ENCODE results near the gene PRDM16.

PRDM16 gene

GRCh38 chr1:3333903-3334302 lies 264.9 kb downstream of the PRDM16 start:
- DNase-seq: no peak

GRCh38 chr1:3334366-3334765 lies 265.4 kb downstream of the PRDM16 start:
- no peak for DNase-seq

- no peak for DNase-seq
Observed at GRCh38 chr1:3335754-3336640, 267.0 kb downstream of the PRDM16 start.

DNA sequence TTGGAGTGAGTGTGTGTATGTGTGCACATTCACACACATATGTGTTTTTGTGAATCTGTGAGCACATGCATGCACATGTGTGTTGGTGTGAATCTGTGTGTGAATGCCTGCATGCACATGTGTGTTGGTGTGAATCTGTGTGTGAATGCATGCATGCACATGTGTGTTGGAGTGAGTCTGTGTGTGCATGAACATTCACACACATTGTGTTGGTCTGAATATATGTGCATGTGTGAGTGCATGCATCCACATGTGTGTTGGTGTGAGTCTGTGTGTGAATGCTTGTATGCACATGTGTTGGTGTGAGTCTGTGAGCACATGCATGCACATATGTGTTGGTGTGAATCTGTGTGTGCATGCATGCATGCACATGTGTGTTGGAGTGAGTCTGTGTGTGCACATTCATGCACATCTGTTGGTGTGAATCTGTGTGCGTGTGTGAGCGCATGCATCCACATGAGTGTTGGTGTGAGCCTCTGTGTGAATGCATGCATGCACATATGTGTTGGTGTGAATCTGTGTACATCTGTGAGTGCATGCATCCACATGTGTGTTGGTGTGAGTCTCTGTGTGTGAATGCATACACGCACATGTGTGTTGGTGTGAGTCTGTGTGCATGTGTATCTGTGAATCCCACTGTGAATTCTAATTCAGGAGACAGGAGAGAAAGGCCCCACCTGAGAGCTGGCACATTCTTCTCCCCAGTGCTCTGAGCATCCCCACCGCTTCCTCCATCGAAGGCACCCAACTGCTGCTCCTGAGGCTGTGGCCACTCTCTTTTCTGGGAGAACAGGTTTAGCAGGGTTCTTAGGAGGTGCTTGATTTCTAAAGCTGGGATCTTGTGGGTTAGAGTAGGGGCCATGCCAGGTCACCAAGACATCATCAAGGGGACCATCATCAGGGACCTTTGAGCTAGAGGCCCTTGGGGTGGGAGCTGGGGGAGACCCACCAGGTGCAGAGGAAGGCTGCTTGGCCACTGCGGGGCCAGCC lies 267.9 kb downstream of the PRDM16 start:
- no peak for DNase-seq

DNA sequence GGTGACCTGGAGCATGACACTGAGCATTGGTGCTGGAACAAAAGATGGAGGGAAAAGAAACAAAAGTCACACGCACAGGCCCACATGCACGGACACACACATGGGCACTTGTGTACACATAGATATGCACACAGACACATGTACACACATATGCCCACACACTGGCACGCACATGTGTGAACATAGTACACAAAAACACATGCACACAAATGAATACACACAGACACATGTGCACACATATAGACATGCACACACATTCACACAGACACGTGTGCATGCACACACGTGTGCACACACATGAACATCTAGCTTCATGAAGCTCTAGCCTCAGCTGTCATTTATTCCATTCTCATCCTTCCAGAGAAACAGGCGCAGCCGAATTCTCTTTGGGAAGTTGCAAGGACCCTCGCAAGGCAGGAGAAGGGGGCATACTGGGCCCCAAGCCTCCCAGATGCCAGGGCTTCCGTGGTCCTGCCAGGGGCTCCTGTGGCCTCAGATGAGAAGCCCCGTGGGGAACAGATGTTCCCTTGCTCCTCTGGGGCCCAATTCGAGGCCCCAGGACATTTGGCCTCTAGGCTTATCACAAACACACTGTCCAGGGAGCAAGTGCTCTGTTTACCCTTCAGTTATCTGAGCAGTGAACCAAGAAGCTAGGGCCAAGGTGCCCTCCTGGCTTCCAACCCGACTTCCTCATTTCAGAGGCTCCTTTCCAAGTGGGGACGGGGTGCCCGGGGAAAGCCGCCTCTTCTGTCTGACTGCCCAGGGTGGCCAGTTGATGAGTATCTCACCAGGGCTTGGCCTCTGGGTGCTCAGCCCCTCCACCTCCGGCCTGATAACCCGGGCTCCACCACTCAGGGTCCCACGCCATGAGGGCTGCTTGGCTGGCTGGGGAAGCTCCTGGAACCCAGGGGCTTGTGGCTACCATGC lies 269.1 kb downstream of the PRDM16 start:
- DNase-seq: no peak

DNA sequence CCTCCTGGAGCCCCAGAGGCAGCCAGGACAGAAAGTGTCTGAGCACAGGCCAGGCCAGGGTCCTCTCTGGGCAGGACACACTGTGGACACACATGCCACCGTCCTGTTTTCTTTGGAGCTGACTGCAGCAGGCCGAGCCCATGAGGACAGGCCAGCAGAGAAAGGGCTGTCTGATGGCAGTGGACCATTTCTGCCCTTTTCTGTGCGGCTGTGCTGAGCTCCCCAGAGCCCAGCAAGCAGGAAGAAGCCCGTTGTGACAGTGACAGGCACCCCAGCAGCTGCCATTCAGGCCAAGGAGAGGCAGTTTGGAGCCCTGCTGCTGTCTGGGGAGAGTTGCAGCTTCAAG lies 269.7 kb downstream of the PRDM16 start:
- DNase-seq: no peak

DNA sequence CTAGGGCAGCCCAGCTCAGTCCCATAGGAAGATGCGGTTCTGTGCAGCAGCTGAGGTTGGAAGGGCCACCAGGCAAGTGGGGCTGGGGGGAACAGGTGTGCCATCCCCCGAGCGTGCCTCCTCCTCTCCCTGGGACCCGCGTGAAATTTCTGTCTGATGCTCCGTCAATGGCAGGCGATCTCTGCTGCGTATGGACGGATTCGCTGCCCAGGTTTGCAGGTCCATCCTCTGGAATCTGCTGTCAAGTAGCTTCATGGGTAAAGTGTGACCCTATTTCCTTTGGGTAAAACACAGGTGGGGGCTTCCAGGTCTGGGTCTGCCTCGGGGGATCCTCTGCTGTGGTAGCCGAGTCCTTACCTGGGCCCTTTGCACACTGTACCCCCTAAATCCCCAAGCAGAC lies 270.9 kb downstream of the PRDM16 start:
- DNase-seq: no peak

DNA sequence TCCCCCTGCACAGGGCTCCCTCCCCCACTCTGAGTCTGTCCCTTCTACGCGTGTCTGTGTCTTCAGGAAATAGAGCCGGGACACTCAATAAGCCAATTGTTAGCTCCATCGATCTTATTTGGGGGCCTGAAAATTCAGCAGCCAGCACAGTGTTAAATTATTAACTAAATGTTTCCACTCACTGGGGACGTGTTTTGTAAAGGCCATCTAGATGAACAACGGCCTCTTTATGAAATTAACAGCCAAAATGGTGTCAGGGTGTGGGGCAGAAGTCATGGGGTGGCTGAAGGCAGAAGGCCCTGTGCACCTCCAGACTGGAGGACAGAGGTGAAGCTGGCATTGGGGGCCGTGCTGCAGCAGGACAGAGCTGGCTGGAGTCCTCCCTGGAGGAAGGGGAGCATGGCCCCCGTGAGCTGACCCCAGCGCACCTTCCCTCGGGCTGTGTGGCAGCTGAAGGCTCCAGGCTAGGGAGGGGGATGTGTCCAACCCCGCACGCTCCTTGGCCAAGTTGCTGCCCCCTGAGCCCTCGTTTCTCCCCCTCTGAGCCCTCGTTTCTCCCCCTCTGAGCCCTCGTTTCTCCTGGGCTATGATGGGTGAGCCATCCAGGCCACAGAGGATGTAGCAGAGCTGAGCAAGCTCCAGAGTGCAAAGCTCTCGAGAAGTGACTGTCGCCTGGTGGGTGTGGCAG lies 271.7 kb downstream of the PRDM16 start:
- DNase-seq: no peak

- no peak for DNase-seq
Observed at GRCh38 chr1:3341236-3341994, 272.4 kb downstream of the PRDM16 start.

GRCh38 chr1:3342960-3343359 lies 274.0 kb downstream of the PRDM16 start:
- no peak for DNase-seq

- DNase-seq: no peak
Observed at GRCh38 chr1:3344395-3344794, 275.4 kb downstream of the PRDM16 start.

DNA sequence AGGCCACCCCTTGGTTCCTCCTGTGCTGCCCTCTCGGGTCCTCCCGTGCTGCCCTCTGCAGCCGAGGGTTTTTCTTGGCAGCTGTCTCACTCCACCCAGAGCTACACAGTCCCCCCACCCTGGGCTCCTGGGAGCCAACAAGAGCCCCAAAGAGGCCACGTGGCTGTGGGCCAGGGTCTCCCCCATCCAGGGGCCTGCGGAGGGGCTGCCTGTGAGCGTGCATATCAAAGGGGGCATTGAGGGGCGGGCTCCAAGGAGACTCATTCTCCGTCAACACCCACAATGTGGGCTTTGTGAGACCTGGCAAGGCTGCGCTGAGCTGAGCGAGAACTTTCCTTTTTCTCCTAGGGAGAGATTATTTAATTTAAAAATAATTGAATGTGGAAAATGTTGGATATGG lies 276.8 kb downstream of the PRDM16 start:
- no peak for DNase-seq

GRCh38 chr1:3346478-3346877 lies 277.5 kb downstream of the PRDM16 start:
- no peak for DNase-seq

DNA sequence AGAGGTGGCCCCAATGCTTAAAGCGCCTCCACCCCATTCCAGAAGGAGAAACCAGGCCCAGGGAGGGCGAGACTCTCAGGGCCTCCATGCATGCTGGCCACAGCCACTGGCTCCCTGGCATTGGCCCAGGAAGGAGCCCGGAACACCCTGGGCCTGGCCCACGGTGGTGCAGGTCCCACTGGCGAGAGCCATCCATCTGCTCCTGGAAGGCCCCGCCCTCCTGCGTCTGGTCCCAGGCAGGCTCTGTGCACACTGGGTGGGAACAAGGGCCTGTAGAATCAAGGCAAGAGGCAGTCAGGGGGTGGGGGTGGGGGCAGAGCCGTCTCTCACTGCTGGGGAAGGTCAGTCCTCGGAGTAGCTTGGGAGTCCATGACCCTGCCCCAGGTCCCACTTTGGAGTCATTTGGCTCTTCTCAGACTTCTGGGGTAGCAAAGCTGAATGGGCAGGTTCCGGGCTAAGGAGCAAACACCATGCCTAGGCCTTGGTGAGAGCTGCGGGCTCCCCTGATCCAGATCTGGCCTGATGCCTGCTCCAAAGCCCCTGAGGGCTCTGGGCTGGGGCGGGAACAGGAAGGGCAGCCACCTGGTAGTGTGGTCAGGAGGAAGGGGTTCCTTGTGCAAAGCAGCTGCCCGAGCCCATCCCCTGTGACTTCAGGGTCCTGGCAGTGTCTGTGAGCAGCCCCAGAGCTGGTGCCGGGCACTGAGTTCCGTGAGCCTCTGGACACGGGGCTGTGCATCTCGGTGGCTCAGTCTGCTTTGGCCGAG lies 278.4 kb downstream of the PRDM16 start:
- DNase-seq: no peak

DNA sequence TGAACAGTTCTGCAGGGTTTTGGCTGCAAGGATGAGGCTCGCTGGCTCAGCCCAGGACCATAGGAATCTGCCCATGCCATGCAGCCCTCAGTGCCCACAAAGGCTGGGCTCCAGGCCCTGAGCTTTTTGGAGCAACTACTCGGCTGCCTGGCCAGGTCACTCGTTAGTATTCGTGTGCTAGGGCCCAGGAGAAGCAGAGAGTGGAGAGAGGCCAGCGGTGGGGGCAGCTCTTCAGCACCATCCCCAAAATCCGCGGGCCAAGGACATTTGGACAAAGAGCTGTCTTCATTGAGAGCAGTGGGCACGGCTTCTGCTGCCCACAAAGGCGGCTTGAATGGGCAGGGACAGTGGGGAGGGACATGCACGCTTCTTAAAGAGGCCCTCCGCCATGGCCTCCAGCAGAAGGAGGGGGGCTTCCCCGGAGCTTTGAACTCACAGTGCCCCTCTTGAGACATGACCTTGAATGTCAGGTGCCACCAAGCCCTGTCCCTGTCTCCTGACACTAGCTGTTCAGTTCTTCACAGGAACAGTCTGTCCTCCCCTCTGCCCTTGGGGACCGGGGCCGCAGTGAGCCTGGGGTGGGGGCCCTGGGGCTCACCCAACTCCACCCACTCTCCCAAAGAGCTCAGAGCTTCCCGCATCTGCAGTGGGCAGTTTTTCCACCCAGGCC lies 279.3 kb downstream of the PRDM16 start:
- DNase-seq: no peak

DNA sequence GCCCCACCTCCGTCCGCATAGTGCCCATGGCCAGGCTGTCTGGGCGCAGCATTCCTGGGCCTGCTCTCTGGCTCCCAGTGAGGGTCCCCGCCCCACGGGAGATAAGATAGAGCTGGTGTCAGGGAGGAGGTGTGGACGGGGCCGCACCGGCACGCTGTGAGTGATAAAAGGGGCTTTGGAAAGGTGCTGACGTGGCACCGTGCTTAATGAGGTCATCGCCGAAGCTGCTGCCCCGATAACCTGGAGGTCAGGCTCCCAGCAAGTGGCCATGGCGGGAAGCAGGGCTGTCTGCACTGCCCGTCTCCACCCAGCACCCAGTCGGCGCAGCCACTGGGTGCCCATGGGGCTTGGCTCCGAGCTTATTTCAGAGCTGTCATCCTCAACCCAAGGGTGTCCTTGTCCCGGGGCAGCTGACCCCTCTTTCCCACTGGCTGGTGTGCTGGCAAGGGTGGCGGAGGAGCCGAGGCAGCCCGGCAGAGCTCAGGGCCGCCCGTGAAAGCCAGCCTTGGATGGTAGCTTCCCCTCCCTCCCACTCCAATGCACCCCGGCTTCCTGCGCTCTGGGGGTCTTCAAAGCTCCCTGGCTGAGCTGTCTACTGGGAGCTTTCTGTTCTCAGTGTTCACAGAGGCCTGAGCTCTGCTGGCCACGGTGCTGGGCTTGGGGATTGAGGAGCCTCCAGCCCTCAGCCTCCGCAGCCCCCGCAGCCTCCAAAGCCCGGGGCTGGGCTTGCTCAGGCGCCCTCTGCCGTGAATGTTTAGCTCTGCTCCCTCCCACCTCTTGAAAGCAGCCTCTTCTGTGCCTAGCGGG lies 280.4 kb downstream of the PRDM16 start:
- DNase-seq: no peak

DNA sequence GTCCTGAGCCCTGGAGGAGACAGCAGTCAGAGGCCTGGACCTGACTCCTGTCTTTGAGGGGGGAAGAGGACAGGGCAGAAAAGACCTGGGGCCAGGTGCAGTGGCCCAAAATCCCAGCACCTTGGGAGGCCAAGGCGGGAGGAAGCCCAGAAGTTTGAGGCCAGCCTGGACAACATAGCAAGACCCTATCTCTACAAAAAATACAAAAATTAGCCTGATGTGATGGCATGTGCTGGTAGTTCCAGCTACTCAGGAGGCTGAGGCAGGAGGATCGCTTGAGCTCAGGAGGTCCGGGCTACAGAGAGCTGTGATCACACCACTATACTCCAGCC lies 280.9 kb downstream of the PRDM16 start:
- DNase-seq: no peak

GRCh38 chr1:3350506-3351261 lies 281.7 kb downstream of the PRDM16 start:
- no peak for DNase-seq
